Endothelial cell of umbilical vein (primary cell): ENCODE data around the gene LYPLAL1. TPM values are rescaled to one million over a fixed set of nuclear protein-coding genes. Genes with fewer than 3 reads are reported as not detected.

Source experiments
- BruUV-seq: library from RNA; stranded (reverse); fragments of 400-500 nt; replicated peaks from 2 replicates; lab custom pipeline; 2021; lab: Mats Ljungman, UMichigan
- CTCF ChIA-PET: fragments of 300-600, 350-600 bp; sonication (Branson Sonifier 250); formaldehyde crosslinking; loops from one replicate; lab custom pipeline; 2021; ENCODE audit warnings: antibody characterized with exemption, inconsistent platforms; lab: Charles Lee
- POLR2A ChIA-PET: fragments of 300-600, 350-600 bp; sonication (Branson Sonifier 250); formaldehyde crosslinking; loops from one replicate; lab custom pipeline; 2021; ENCODE audit warnings: antibody characterized with exemption, inconsistent platforms; lab: Charles Lee
- DNase-seq: peaks from one replicate; pipeline ENCODE4 v3.0.0-alpha.2; 2011; ENCODE audit warnings: low read depth, low spot score
- FAIRE-seq: peaks from 2 replicates; lab custom pipeline; 2011; peaks lifted over from hg19 to GRCh38; lab: Jason Lieb, UNC
- H2AFZ ChIP-seq: 2 replicates; pipeline ENCODE4 v1.6.0; 2012; ENCODE audit warnings: low read depth, low read length, control low read depth, inconsistent platforms
- H3K27ac ChIP-seq: 2 replicates; pipeline ENCODE4 v1.5.1; 2011; ENCODE audit warnings: low read depth, mild to moderate bottlenecking, control low read depth, low read length, moderate library complexity; ENCODE audit not compliant: insufficient read depth
- H3K27me3 ChIP-seq, 2 experiments: 2 replicates each; pipeline versions ENCODE4 v1.6.0 to v1.6.1; 2011; ENCODE audit warnings: low read length in 2 of 2, mixed read lengths in 1 of 2; ENCODE audit not compliant: control insufficient read depth in 2 of 2, insufficient read depth in 2 of 2
- H3K36me3 ChIP-seq, 2 experiments: 2 replicates in 1 of 2; 3 replicates in 1 of 2; pipeline ENCODE4 v1.5.1; 2011; ENCODE audit warnings: low read length in 2 of 2, mild to moderate bottlenecking in 1 of 2, moderate library complexity in 1 of 2; ENCODE audit not compliant: control insufficient read depth in 2 of 2, insufficient read depth in 2 of 2; ENCODE audit errors: extremely low read depth in 1 of 2
- H3K4me1 ChIP-seq: 3 replicates; pipeline ENCODE4 v1.5.1; 2011; ENCODE audit warnings: mild to moderate bottlenecking, low read length; ENCODE audit not compliant: control insufficient read depth, insufficient read depth; ENCODE audit errors: extremely low read depth
- H3K4me2 ChIP-seq: 2 replicates; pipeline ENCODE4 v1.6.1; 2011; ENCODE audit warnings: low read length, control low read depth, mixed read lengths; ENCODE audit not compliant: insufficient read depth
- H3K4me3 ChIP-seq, 3 experiments: fragments of 200-600 bp in 1 of 3; sonication (generic), shearing (Covaris generic) in 1 of 3; replicated peaks in 1 of 3; 2 replicates each; pipeline ENCODE4 v1.5.1; 2011 to 2016; ENCODE audit warnings: control low read depth in 3 of 3, low read length in 3 of 3, mild to moderate bottlenecking in 2 of 3, inconsistent platforms in 1 of 3, low read depth in 1 of 3, moderate library complexity in 1 of 3; ENCODE audit not compliant: insufficient read depth in 1 of 3
- H3K79me2 ChIP-seq: 2 replicates; pipeline ENCODE4 v1.6.0; 2012; ENCODE audit warnings: low read length, inconsistent platforms; ENCODE audit not compliant: control insufficient read depth, insufficient read depth
- H3K9ac ChIP-seq: replicated peaks from 2 replicates; pipeline ENCODE3; 2011; ENCODE audit warnings: low read length, control low read depth; ENCODE audit not compliant: insufficient read depth; ENCODE audit errors: extremely low read depth
- H3K9me1 ChIP-seq: replicated peaks from 3 replicates; pipeline ENCODE4 v1.6.0; 2011; ENCODE audit warnings: mild to moderate bottlenecking, low read length; ENCODE audit not compliant: control insufficient read depth, insufficient read depth; ENCODE audit errors: extremely low read depth
- H3K9me3 ChIP-seq: replicated peaks from 2 replicates; pipeline ENCODE4 v1.5.1; 2012; ENCODE audit warnings: low read length, inconsistent platforms; ENCODE audit not compliant: control insufficient read depth, insufficient read depth
- H4K20me1 ChIP-seq: replicated peaks from 2 replicates; pipeline ENCODE3; 2011; ENCODE audit warnings: mild to moderate bottlenecking, low read length; ENCODE audit not compliant: control insufficient read depth, insufficient read depth; ENCODE audit errors: extremely low read depth
- CTCF ChIP-seq, 2 donors: IDR thresholded peaks; 1 replicate in 1 of 2; 2 replicates in 1 of 2; pipeline ENCODE4 v1.5.1; 2011; ENCODE audit warnings: low read length in 2 of 2, mild to moderate bottlenecking in 2 of 2, moderate library complexity in 2 of 2, control low read depth in 1 of 2, inconsistent platforms in 1 of 2, low read depth in 1 of 2; ENCODE audit not compliant: insufficient read depth in 1 of 2; ENCODE audit errors: extremely low read depth in 1 of 2
- EZH2 ChIP-seq: IDR thresholded peaks from 2 replicates; pipeline ENCODE4 v1.6.1; 2012; ENCODE audit warnings: borderline replicate concordance, low read depth, mild to moderate bottlenecking, moderate library complexity, low read length, inconsistent platforms; ENCODE audit not compliant: severe bottlenecking
- FOS ChIP-seq: IDR thresholded peaks from 2 replicates; pipeline ENCODE4 v1.6.1; 2011; ENCODE audit warnings: mild to moderate bottlenecking, low read length, moderate library complexity, borderline replicate concordance; ENCODE audit not compliant: insufficient read depth
- GATA2 ChIP-seq: IDR thresholded peaks from 2 replicates; pipeline ENCODE4 v1.7.0; 2011; ENCODE audit warnings: low read depth, mild to moderate bottlenecking, moderate library complexity, mixed read lengths, low read length; ENCODE audit not compliant: insufficient read length, insufficient read depth
- JUN ChIP-seq: IDR thresholded peaks from 2 replicates; pipeline ENCODE4 v1.6.1; 2011; ENCODE audit warnings: borderline replicate concordance, low read depth; ENCODE audit not compliant: insufficient read length, insufficient read depth
- MAX ChIP-seq: IDR thresholded peaks from 2 replicates; pipeline ENCODE4 v1.6.1; 2011; ENCODE audit not compliant: insufficient read depth, insufficient read length
- MYC ChIP-seq: IDR thresholded peaks from one replicate; pipeline ENCODE4 v1.6.1; 2011; ENCODE audit warnings: mild to moderate bottlenecking, low read depth, low read length
- POLR2A ChIP-seq: IDR thresholded peaks from 2 replicates; pipeline ENCODE4 v1.6.1; 2012; ENCODE audit warnings: low read depth, mild to moderate bottlenecking, control low read depth, low read length
- POLR2AphosphoS5 ChIP-seq: IDR thresholded peaks from 2 replicates; pipeline ENCODE4 v1.6.1; 2012; ENCODE audit warnings: low read depth, mild to moderate bottlenecking, control low read depth, low read length, moderate library complexity; ENCODE audit not compliant: insufficient read depth
- dilution Hi-C: fragments of 300-500 bp; cut with MboI; formaldehyde crosslinking; loops from one replicate; pipeline ENCODE4 v1.15.0; 2019; ENCODE audit warnings: low sequenced_read_pairs; ENCODE audit not compliant: extremely low pct_ligation_motif_present
- intact Hi-C: fragments of 100-400 bp; cut with micrococcal nuclease; formaldehyde crosslinking; loops from one replicate; pipeline ENCODE4 v1.10.0; 2022
- polyA plus RNA-seq, 4 experiments: library from polyadenylated mRNA; depleted of rRNA in 3 of 4; stranded (reverse) in 3 of 4; unstranded in 1 of 4; fragments of >200 nt; gene quantifications; 2 replicates each; pipeline versions ENCODE4 v1.2.1 to v1.2.3, GENCODE V29; 2011 to 2012; ENCODE audit warnings: missing spikeins in 1 of 4
- total RNA-seq: library from RNA; stranded (reverse); gene quantifications from 2 replicates; pipeline ENCODE4 v1.2.3, GENCODE V29; 2021

Gene LYPLAL1
- total and polyA plus RNA-seq, 2 donors (not counting 3 experiments of a cell fraction or from before 2014, with no cell fraction given): 7.4 to 25.4 TPM

- no TSS peak for BruUV-seq
- no peak for FAIRE-seq
These were observed 54.4 kb downstream of the LYPLAL1 start for GRCh38 chr1:219228058-219228419.

More at GRCh38 chr1:219228058-219228419, 54.4 kb downstream of the LYPLAL1 start:
- Histone ChIP-seq H3K4me2 (no peak overlapping the region), H3K9ac (no peak overlapping the region), H3K4me1 (no peaks in the 10 kb centered on the region), H3K9me3 (no peaks in the 10 kb centered on the region), H4K20me1 (no peaks in the 10 kb centered on the region), H3K79me2 (no peaks in the 10 kb centered on the region), H3K4me3 (no peak overlapping the region), H3K27me3 (no peaks in the 10 kb centered on the region), H3K27ac (no peak overlapping the region), H3K36me3 (no peaks in the 10 kb centered on the region), H2AFZ (no peak overlapping the region), H3K9me1 (no peaks in the 10 kb centered on the region)
- dilution Hi-C loops (no loop called here), intact Hi-C loops (no loop called here)
- POLR2A ChIA-PET: no interaction called here
- DNase-seq: no peak
- CTCF ChIA-PET: no interaction called here
- no peak for TF ChIP-seq EZH2
- TF ChIP-seq MYC: no peak
- TF ChIP-seq POLR2A: no peak
- TF ChIP-seq FOS: no peak
- TF ChIP-seq GATA2: no peak
- TF ChIP-seq POLR2AphosphoS5: no peak
- TF ChIP-seq MAX: no peak
- no peak for TF ChIP-seq CTCF (IDR thresholded peaks at IDR 0.05; ENCODE audit: extremely low read depth in 1 of 2, insufficient read depth in 1 of 2, low read depth in 1 of 2, low read length in 2 of 2)
- no peak for TF ChIP-seq JUN
